Measurements from ENCODE around the gene C3orf85.

DNA sequence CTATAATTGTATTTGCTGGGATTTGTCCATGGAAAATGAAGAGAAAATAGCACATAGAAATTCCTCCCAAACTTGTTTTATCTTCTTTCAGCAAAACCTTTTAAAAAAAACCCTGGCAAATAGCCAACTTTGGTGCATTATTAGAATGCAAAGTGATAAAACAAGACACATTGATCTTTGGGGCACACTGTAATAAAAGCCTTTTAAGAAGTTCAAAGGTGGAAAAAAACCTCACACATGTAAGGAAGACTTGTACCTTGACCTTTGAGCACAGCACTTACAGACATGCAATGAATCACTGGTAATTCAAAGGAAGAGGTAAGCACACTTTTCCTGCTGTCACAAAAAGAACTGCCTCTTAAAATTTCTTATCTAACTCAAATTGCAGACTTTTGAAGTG is 10.6 kb upstream of the C3orf85 start:
- TF ChIP-seq SUZ12 (IDR thresholded peaks at IDR 0.05; ENCODE audit: extremely low read depth, insufficient read depth, insufficient read length) (no peak), YY1 (IDR thresholded peaks at IDR 0.05; ENCODE audit: insufficient read depth, insufficient read length) (no peak), ZNF274 (IDR thresholded peaks at IDR 0.05; ENCODE audit: low read depth, low read length) (no peak)
